Activated CD8-positive, alpha-beta T cell treated with anti-CD3 and anti-CD28 coated beads, Interleukin-2, amount 10 ng/mL, durations not matched to agents 7 days and 5 days (primary cell): ENCODE measurements around the gene TRRAP. TPM values are rescaled to one million over a fixed set of nuclear protein-coding genes. Genes with fewer than 3 reads are reported as not detected.
"Not testable (repeated sequence)": the region's sequence is repeated elsewhere in the genome, so short reads cannot be mapped to it uniquely, and the experiment has no call there.

Experiments
- ATAC-seq: fragments of 150-1000 bp; cut with Tn5 transposase; one replicate; pipeline ENCODE4 v1.10.0; 2021; ENCODE audit warnings: moderate library complexity
- CTCF ChIA-PET: fragments of 350-600 bp; sonication (Branson Sonifier 250); formaldehyde crosslinking; loops from one replicate; lab custom pipeline; 2021; ENCODE audit warnings: antibody characterized with exemption; lab: Charles Lee
- POLR2A ChIA-PET: fragments of 350-600 bp; sonication (Branson Sonifier 250); formaldehyde crosslinking; loops from one replicate; lab custom pipeline; 2021; ENCODE audit warnings: antibody characterized with exemption; lab: Charles Lee
- DNase-seq: peaks from one replicate; pipeline ENCODE4 v3.0.0-alpha.2; 2020
- H3K27ac Mint-ChIP-seq: one replicate; pipeline ENCODE4 v1.8.0; 2021; ENCODE audit warnings: mild to moderate bottlenecking, mixed read lengths
- H3K27me3 Mint-ChIP-seq: one replicate; pipeline ENCODE4 v1.8.0; 2021; ENCODE audit warnings: low read depth, mixed read lengths
- H3K36me3 Mint-ChIP-seq: one replicate; pipeline ENCODE4 v1.8.0; 2021; ENCODE audit warnings: low read depth, mixed read lengths
- H3K4me1 Mint-ChIP-seq: one replicate; pipeline ENCODE4 v1.8.0; 2021; ENCODE audit warnings: low read depth, mixed read lengths
- H3K4me3 Mint-ChIP-seq: one replicate; pipeline ENCODE4 v1.8.0; 2021; ENCODE audit warnings: mild to moderate bottlenecking, mixed read lengths
- H3K9me3 Mint-ChIP-seq: one replicate; pipeline ENCODE4 v1.8.0; 2022; ENCODE audit warnings: mixed read lengths; ENCODE audit not compliant: insufficient read depth
- total RNA-seq, 2 experiments: library from RNA; stranded (reverse); gene quantifications; one replicate each; pipeline ENCODE4 v1.2.3, GENCODE V29; 2021

TRRAP gene
- total RNA-seq, 2 experiments from 2014 or later, result 61.0 to 64.5 TPM

DNA sequence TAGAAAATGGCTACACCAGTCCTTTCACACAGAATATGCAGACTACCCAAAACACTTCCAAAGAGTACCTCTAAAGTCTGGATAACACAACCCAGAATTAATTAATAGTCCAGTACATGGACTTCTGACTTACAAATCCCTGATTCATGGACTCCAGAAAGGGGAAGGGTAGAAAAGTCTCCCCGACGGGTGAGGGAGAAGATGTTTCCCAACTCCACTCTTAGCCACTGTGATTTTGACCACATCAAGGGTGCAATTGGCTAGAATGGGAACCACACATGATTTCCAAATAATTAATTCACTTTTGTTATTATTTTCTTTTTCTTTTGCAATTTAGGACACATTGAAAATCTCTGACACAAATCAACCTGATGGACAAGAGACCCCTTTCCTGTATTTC lies 9.9 kb upstream of the TRRAP start:
- Mint-ChIP-seq H3K27me3 (peaks cover 21% of the 10 kb centered on the region), H3K27ac (no peak overlapping the region), H3K9me3 (no peaks in the 10 kb centered on the region), H3K4me3 (no peak overlapping the region), H3K36me3 (no peaks in the 10 kb centered on the region), H3K4me1 (peaks cover 4% of the 10 kb centered on the region)
- DNase-seq (no peak), ATAC-seq (no peak)
- ChIA-PET POLR2A (no interaction called here), CTCF (interaction anchor here (2.9 kb wide), 1 partner anchor 11 kb away, joined by 8 read pairs; no protein-coding TSS in a partner anchor)

DNA sequence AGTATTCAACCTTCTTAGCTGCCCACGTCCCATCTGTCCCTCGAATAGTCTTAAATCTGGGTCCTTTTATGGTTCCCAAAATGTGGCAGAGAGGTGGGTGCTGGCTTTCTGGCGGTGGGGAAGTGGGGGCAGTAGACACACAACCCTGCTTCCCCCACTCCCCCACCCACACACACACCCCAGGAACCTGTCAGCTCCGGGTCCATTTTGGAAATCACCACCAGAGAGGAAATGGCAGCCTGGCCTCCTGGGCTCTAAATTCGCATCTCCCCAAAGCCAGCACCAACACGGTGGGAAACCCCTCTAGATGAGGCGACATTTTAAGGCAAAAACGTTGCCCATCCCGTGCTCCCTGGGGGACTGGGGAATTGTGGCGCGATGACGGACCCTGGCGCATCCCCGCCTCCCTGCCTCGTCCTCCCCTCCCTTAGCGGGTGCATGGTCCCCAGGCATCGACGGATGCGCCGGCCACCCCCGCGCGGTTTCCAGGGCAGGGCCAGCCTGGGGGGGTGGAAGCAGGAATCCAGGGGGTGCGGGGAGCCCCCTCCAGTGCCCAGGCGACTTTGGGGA lies 9.2 kb upstream of the TRRAP start:
- DNase-seq (no peak), ATAC-seq (no peak)
- CTCF ChIA-PET, result interaction anchor here (2.9 kb wide), 1 partner anchor 11 kb away, joined by 8 read pairs; no protein-coding TSS in a partner anchor
- H3K4me3 Mint-ChIP-seq, result no peak overlapping the region
- H3K36me3 Mint-ChIP-seq, result no peaks in the 10 kb centered on the region
- peaks cover 21% of the 10 kb centered on the region for H3K27me3 Mint-ChIP-seq
- no peak overlapping the region for H3K27ac Mint-ChIP-seq
- H3K9me3 Mint-ChIP-seq, result no peaks in the 10 kb centered on the region
- H3K4me1 Mint-ChIP-seq, result peaks cover 4% of the 10 kb centered on the region
- POLR2A ChIA-PET, result no interaction called here

DNA sequence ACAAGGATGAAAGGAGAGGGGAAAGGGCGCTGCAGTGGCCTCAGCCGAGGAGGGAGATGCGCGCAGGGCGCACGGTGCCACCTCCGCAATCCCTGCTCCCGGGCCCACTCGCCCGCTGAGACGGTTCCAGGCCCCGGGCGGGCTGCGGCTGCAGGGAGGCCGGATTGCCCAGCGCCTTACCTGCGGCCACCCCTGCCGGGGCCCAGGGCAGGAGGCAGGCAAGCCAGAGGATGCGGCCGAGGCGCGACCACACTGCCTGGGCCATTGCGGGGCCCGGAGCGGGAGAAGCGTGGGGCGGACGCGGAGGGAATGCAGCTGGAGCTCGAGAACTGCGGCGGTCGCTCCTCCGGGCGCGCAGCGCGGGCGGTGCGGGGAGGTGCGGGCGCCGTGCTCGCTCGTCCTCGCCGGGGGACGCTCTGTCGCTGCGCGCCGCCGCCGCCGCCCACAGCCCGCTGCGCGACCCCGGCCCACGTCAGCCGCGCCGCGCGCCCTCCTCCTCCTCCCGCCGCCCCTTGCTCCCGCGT lies 8.7 kb upstream of the TRRAP start, which contains the start of gene TMEM130:
Gene TMEM130, minus strand, starts transcription at position 418 of the 524 bp plus-strand sequence. Its CDS starts 153 bp downstream, at position 265.
- no peaks in the 10 kb centered on the region for H3K9me3 Mint-ChIP-seq
- CTCF ChIA-PET, result no interaction called here

DNA sequence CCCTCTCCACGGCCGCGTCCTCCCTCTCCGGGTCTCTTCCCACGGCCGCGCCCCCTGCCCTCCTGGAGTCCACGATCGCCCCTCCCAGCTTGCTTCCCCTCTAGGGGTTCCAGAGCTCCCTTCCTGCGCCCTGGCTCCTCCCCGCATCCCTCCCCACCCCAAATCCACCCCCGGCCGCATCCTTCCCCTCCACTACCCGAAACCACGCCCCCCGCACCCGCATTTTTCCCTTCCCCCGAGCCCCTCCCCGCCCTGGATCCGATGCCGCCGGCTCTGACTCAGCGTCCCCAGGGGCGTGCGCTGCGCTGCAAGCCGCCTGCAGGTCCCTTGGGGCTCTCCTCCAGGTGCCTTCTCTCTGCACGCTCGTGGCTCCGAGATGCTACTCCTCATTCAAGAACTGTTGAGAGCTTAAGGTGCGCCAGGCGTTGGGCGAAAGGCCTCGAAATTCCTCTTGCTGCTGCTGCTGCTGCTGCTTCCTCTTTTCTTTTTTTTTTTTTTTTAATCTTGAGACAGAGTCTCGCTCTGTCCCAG lies 8.1 kb upstream of the TRRAP start:
- ATAC-seq, result peak; percentile 84
- Mint-ChIP-seq H3K4me3 (peak overlapping the region; percentile 65), H3K4me1 (peaks cover 4% of the 10 kb centered on the region), H3K36me3 (no peaks in the 10 kb centered on the region), H3K27ac (no peak overlapping the region), H3K9me3 (no peaks in the 10 kb centered on the region), H3K27me3 (peaks cover 24% of the 10 kb centered on the region)
- CTCF ChIA-PET, result no interaction called here
- POLR2A ChIA-PET, result no interaction called here
- DNase-seq, result peak; percentile 71

More for the DNA sequence above, 8.7 kb upstream of the TRRAP start, which contains the start of gene TMEM130:
- ATAC-seq (peak; percentile 32), DNase-seq (no peak)
- Mint-ChIP-seq H3K27ac (no peak within 1 kb of the TSS), H3K4me3 (peak within 1 kb of the TSS; percentile 65), H3K36me3 (no peaks in the 10 kb centered on the region), H3K27me3 (peaks cover 24% of the 10 kb centered on the region), H3K4me1 (peaks cover 4% of the 10 kb centered on the region)
- POLR2A ChIA-PET, result no interaction called here

DNA sequence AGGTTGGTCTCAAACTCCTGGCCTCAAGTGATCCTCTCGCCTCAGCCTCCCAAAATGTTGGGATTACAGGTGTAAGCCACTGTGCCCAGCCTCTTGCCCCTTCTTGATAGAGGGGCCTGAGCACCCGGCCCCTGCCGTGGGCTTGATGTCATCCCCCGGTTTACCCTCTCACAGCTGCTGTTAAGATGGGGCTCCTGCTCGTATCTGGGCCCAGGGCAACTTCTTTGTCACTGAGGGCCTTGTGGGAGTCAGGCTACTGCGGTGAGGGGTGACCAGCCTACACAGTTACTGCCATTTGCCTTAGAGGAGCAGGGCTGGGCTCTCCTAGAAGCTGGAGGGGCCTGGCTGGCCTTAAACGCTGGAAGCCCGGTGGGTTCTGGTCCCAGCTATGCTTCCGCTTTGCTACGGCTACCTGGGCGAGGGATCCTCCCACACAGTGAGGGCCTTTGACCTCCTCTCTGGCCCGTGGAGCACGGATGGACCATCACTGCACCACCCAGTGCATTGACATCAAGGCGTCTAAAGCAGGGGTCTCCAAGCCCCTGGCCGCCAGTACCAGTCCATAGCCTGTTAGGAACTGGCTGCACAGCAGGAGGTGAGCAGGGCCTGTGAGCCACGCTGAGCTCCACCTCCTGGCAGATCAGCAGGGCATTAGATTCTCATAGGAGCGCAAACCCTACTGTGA lies 7.4 kb upstream of the TRRAP start:
- ATAC-seq (no peak), DNase-seq (no peak)
- ChIA-PET CTCF (interaction anchor here (0.8 to 2.5 kb wide), 3 partner anchors 9 to 40 kb away, joined by 3 to 10 read pairs (median 3); no protein-coding TSS in a partner anchor), POLR2A (interaction anchor here (1.1 kb wide), 1 partner anchor 9 kb away, joined by 4 read pairs; no protein-coding TSS in a partner anchor)
- peaks cover 4% of the 10 kb centered on the region for H3K4me1 Mint-ChIP-seq
- peaks cover 24% of the 10 kb centered on the region for H3K27me3 Mint-ChIP-seq
- H3K9me3 Mint-ChIP-seq, result no peaks in the 10 kb centered on the region
- no peaks in the 10 kb centered on the region for H3K36me3 Mint-ChIP-seq
- H3K27ac Mint-ChIP-seq, result no peak overlapping the region
- peak overlapping the region; percentile 65 for H3K4me3 Mint-ChIP-seq

DNA sequence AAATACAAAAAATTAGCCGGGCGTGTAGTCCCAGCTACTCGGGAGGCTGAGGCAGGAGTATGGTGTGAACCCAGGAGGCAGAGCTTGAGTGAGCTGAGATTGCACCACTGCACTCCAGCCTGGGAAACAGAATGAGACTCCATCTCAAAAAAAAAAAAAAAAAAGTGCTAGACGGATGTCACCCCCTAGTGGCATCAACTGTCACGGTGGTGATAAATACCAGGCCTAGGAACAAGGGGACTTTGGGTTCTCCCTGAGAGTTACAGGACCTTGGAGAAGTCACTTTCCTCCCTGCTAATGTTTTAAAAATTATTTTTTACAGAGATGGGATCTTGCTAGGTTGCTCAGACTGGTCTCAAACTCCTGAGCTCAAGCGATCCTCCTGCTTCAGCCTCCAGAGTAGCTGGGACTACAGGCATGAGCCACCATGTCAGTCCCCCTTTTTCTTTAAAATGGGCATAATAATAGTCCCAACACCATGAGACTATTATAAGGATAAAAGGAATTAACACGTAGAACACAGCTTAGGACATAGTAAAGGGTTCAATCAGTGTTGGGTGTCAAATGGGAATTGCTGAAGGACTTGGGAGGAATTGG lies 5.9 kb upstream of the TRRAP start:
- ATAC-seq (peak; percentile 29), DNase-seq (peak; percentile 56)
- no peaks in the 10 kb centered on the region for H3K9me3 Mint-ChIP-seq
- CTCF ChIA-PET, result interaction anchor here (1.3 to 2.5 kb wide), 3 partner anchors 17 to 41 kb away, joined by 3 to 10 read pairs (median 4); no protein-coding TSS in a partner anchor
- peaks cover 4% of the 10 kb centered on the region for H3K4me1 Mint-ChIP-seq
- POLR2A ChIA-PET, result no interaction called here
- no peaks in the 10 kb centered on the region for H3K36me3 Mint-ChIP-seq
- no peak overlapping the region for H3K27ac Mint-ChIP-seq
- no peak overlapping the region for H3K4me3 Mint-ChIP-seq
- peaks cover 24% of the 10 kb centered on the region for H3K27me3 Mint-ChIP-seq

DNA sequence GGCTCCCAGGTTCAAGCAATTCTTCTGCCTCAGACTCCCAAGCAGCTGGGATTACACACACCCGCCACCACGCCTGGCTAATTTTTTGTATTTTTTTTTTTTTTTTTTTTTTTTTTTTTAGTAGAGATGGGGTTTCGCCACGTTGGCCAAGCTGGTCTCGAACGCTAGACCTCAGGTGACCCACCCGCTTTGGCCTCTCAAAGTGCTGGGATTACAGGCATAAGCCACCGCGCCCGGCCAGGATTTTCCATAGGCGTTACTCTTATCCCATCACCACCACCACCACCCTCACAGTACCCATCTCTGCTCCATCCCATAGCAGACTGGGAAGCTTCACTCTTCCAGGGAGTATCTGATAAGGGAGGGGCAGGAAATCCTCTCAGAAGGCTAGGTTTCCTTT lies 4.7 kb upstream of the TRRAP start:
- H3K4me3 Mint-ChIP-seq, ATAC-seq, H3K4me1 Mint-ChIP-seq, DNase-seq, H3K27ac Mint-ChIP-seq, H3K9me3 Mint-ChIP-seq, CTCF ChIA-PET, H3K36me3 Mint-ChIP-seq: not testable (repeated sequence)
- H3K27me3 Mint-ChIP-seq, result peaks cover 17% of the 10 kb centered on the region
- POLR2A ChIA-PET, result interaction anchor here (0.7 kb wide), 1 partner anchor 128 kb away, joined by 3 read pairs; no protein-coding TSS in a partner anchor

DNA sequence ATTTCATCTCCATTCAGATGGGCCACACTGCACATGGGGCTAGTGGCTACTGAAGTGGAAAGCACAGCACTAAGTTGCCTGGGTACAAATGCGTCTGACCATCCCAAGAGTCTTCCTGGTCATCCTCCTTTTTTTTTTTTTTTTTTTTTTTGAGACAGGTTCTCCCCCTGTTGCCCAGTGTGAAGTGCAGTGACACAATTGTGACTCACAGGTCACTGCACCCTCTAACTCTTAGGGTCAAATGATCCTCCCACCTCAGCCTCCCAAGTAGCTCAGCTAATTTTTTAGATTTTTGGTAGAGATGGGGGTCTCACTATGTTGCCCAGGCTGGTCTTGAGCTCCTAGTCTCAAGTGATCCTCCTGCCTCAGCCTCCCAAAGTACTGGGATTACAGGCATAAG lies 3.4 kb upstream of the TRRAP start:
- H3K4me1 Mint-ChIP-seq, result peaks cover 7% of the 10 kb centered on the region
- no peak overlapping the region for H3K27ac Mint-ChIP-seq
- H3K9me3 Mint-ChIP-seq, result no peaks in the 10 kb centered on the region
- H3K36me3 Mint-ChIP-seq, result peaks cover 4% of the 10 kb centered on the region
- H3K27me3 Mint-ChIP-seq, result peaks cover 9% of the 10 kb centered on the region
- CTCF ChIA-PET, result no interaction called here
- no peak overlapping the region for H3K4me3 Mint-ChIP-seq
- ATAC-seq (no peak), DNase-seq (no peak)
- POLR2A ChIA-PET, result no interaction called here

DNA sequence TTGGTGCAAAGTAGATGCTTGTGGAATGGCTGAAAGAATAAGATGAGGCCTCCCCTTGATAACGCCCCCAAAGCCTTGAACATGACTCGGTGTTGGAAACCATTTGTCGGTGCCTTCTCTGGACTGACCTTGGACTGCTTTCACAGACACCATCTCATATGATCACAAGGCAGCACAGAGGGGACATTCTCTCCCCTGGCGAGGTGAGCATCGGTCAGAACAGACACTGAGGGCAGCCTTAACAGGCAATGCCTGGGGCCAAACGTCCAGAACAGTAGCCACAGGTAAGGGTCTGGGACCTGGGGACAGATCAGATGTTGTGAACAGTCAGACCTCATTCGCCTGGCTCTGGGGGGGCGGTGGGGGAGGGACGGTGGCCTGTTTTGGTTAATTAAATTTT lies 2.8 kb upstream of the TRRAP start:
- Mint-ChIP-seq H3K4me3 (no peak overlapping the region), H3K36me3 (peaks cover 5% of the 10 kb centered on the region), H3K27ac (no peak overlapping the region), H3K27me3 (peaks cover 6% of the 10 kb centered on the region), H3K4me1 (peaks cover 8% of the 10 kb centered on the region), H3K9me3 (no peaks in the 10 kb centered on the region)
- ChIA-PET POLR2A (no interaction called here), CTCF (no interaction called here)
- ATAC-seq (no peak), DNase-seq (no peak)

DNA sequence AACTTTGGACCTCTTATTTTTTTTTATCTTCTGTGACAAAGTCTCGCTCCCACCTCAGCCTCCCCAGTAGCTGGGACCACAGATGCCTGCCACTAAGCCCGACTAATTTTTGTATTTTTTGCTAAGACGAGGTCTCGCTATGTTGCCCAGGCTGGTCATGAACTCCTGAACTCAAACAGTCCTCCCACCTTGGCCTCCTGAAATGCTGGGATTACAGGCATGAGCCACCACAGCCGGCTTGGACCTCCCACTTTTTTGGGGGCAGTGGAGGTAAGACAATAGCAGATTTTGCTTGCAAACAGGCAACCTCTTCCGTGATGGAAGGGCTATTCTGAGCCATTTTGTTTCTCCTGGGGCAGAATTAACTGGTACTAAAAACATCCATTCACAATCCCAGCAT lies 1.2 kb upstream of the TRRAP start:
- Mint-ChIP-seq H3K4me1 (peaks cover 13% of the 10 kb centered on the region), H3K27me3 (peaks cover 2% of the 10 kb centered on the region), H3K4me3 (peak overlapping the region; percentile 49), H3K9me3 (no peaks in the 10 kb centered on the region), H3K36me3 (peaks cover 12% of the 10 kb centered on the region), H3K27ac (peak overlapping the region; percentile 34)
- ChIA-PET POLR2A (no interaction called here), CTCF (interaction anchor here (1.0 kb wide), 1 partner anchor 14 kb away, joined by 3 read pairs; no protein-coding TSS in a partner anchor)
- DNase-seq, result no peak
- ATAC-seq, result no peak

DNA sequence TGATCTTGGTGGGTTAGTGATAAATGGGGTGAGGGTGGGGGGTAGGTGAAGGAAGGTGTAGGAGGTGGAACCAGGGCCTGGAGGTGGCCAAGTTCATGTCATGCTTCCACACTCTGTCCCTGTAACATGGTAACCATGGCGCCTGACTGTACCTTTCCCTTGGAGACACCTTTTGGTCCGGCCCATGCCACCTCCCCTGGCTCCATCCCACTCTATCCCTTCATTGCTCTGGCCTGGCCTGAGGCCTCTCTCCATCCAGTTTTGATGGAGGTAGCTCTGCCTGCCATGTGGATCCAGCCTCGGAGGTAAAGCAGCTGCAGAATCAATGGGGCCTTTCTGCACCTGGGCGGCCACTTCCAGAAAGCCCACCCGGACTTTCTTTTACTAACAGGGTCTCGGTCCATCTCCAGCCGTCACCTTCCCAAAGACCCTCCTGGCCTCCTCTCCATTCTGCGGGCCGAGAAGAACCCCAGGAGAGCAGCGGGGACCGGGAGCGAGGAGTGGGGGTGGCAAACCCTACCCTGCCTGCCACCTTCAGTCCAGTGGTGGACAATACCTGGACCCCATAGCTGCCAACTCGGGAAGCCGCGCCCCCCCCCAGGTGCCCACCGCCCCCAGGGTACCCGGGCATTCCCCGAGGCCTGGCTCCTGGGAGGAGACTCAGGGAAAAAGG lies 504 bp upstream of the TRRAP start:
- no peak for DNase-seq
- Mint-ChIP-seq H3K36me3 (peaks cover 17% of the 10 kb centered on the region), H3K9me3 (no peaks in the 10 kb centered on the region)

More for the DNA sequence above, 504 bp upstream of the TRRAP start:
- ChIA-PET CTCF (interaction anchor here (1.0 to 1.3 kb wide), 6 partner anchors 11 to 50 kb away, joined by 3 to 5 read pairs (median 4); no protein-coding TSS in a partner anchor), POLR2A (interaction anchor here (1.4 kb wide), 1 partner anchor 13 kb away, joined by 6 read pairs; no protein-coding TSS in a partner anchor)
- peak overlapping the region; percentile 51 for H3K4me3 Mint-ChIP-seq
- ATAC-seq, result no peak
- peaks cover 2% of the 10 kb centered on the region for H3K27me3 Mint-ChIP-seq
- H3K27ac Mint-ChIP-seq, result no peak overlapping the region
- peaks cover 13% of the 10 kb centered on the region for H3K4me1 Mint-ChIP-seq
